ENCODE measurements around the gene ARHGAP26. TPM values are rescaled to one million over a fixed set of nuclear protein-coding genes. Genes with fewer than 3 reads are reported as not detected.

Gene ARHGAP26
- total RNA-seq, 1 experiment from 2014 or later, result 79.8 TPM

GRCh38 chr5:143222287-143223231, 452.4 kb downstream of the ARHGAP26 start:
- no TSS peak for BruUV-seq (replicated peaks)
- DNase-seq, result no peak
- Mint-ChIP-seq H3K4me3 (ENCODE audit: unreplicated experiment) (no peak overlapping the region), H3K9me3 (ENCODE audit: unreplicated experiment) (no peaks in the 10 kb centered on the region), H3K27me3 (ENCODE audit: insufficient read depth, unreplicated experiment) (no peaks in the 10 kb centered on the region), H3K4me1 (ENCODE audit: low read depth, unreplicated experiment) (peaks cover 6% of the 10 kb centered on the region), H3K27ac (ENCODE audit: unreplicated experiment) (no peak overlapping the region), H3K36me3 (ENCODE audit: insufficient read depth, unreplicated experiment) (peaks cover 35% of the 10 kb centered on the region)
- Histone ChIP-seq H3K27me3 (replicated peaks; ENCODE audit: control insufficient read depth, insufficient read depth, low read length) (no peaks in the 10 kb centered on the region), H3K36me3 (ENCODE audit: control insufficient read depth, insufficient read depth, low read length) (no peaks in the 10 kb centered on the region), H3K4me3 (ENCODE audit: low read depth, low read length) (no peak overlapping the region), H3K9me3 (no peaks in the 10 kb centered on the region), H3K4me1 (peaks cover 15% of the 10 kb centered on the region)
- ChIA-PET POLR2A (no interaction called here), CTCF (no interaction called here)
- intact Hi-C loops (cut with micrococcal nuclease; ENCODE audit: unreplicated experiment), result no loop called here
- TF ChIP-seq, protein P1, sequence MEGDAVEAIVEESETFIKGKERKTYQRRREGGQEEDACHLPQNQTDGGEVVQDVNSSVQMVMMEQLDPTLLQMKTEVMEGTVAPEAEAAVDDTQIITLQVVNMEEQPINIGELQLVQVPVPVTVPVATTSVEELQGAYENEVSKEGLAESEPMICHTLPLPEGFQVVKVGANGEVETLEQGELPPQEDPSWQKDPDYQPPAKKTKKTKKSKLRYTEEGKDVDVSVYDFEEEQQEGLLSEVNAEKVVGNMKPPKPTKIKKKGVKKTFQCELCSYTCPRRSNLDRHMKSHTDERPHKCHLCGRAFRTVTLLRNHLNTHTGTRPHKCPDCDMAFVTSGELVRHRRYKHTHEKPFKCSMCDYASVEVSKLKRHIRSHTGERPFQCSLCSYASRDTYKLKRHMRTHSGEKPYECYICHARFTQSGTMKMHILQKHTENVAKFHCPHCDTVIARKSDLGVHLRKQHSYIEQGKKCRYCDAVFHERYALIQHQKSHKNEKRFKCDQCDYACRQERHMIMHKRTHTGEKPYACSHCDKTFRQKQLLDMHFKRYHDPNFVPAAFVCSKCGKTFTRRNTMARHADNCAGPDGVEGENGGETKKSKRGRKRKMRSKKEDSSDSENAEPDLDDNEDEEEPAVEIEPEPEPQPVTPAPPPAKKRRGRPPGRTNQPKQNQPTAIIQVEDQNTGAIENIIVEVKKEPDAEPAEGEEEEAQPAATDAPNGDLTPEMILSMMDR (IDR thresholded peaks at IDR 0.05; ENCODE audit: insufficient read depth in 1 of 2, low read depth in 1 of 2, low read length in 1 of 2, severe bottlenecking in 1 of 2, unreplicated experiment in 1 of 2), result no peak

- H3K27me3 ChIP-seq (replicated peaks; ENCODE audit: control insufficient read depth, insufficient read depth, low read length), result no peaks in the 10 kb centered on the region
- CTCF ChIA-PET, result no interaction called here
- no peaks in the 10 kb centered on the region for H3K9me3 ChIP-seq
- POLR2A ChIA-PET, result no interaction called here
- H3K4me3 ChIP-seq (ENCODE audit: low read depth, low read length), result no peak overlapping the region
- no peaks in the 10 kb centered on the region for H3K36me3 ChIP-seq (ENCODE audit: control insufficient read depth, insufficient read depth, low read length)
- no peak overlapping the region for H3K4me3 Mint-ChIP-seq (ENCODE audit: unreplicated experiment)
- no peak for DNase-seq
- H3K27me3 Mint-ChIP-seq (ENCODE audit: insufficient read depth, unreplicated experiment), result no peaks in the 10 kb centered on the region
- TF ChIP-seq, protein P1 (IDR thresholded peaks at IDR 0.05; ENCODE audit: insufficient read depth in 1 of 2, low read depth in 1 of 2, low read length in 1 of 2, severe bottlenecking in 1 of 2, unreplicated experiment in 1 of 2), result no peak
- BruUV-seq (replicated peaks), result no TSS peak
- peaks cover 23% of the 10 kb centered on the region for H3K36me3 Mint-ChIP-seq (ENCODE audit: insufficient read depth, unreplicated experiment)
- H3K4me1 ChIP-seq, result no peaks in the 10 kb centered on the region
- H3K27ac Mint-ChIP-seq (ENCODE audit: unreplicated experiment), result no peak overlapping the region
- intact Hi-C loops (cut with micrococcal nuclease; ENCODE audit: unreplicated experiment), result no loop called here
- H3K9me3 Mint-ChIP-seq (ENCODE audit: unreplicated experiment), result no peaks in the 10 kb centered on the region
- no peaks in the 10 kb centered on the region for H3K4me1 Mint-ChIP-seq (ENCODE audit: low read depth, unreplicated experiment)
These were observed 454.5 kb downstream of the ARHGAP26 start for GRCh38 chr5:143224672-143225071.

- DNase-seq, result no peak
- Mint-ChIP-seq H3K27ac (ENCODE audit: unreplicated experiment) (no peak overlapping the region), H3K4me1 (ENCODE audit: low read depth, unreplicated experiment) (no peaks in the 10 kb centered on the region), H3K4me3 (ENCODE audit: unreplicated experiment) (no peak overlapping the region), H3K9me3 (ENCODE audit: unreplicated experiment) (no peaks in the 10 kb centered on the region), H3K36me3 (ENCODE audit: insufficient read depth, unreplicated experiment) (peaks cover 23% of the 10 kb centered on the region), H3K27me3 (ENCODE audit: insufficient read depth, unreplicated experiment) (no peaks in the 10 kb centered on the region)
- Histone ChIP-seq H3K27me3 (replicated peaks; ENCODE audit: control insufficient read depth, insufficient read depth, low read length) (no peaks in the 10 kb centered on the region), H3K4me1 (no peaks in the 10 kb centered on the region), H3K9me3 (no peaks in the 10 kb centered on the region), H3K4me3 (ENCODE audit: low read depth, low read length) (no peak overlapping the region), H3K36me3 (ENCODE audit: control insufficient read depth, insufficient read depth, low read length) (no peaks in the 10 kb centered on the region)
- no TSS peak for BruUV-seq (replicated peaks)
- intact Hi-C loops (cut with micrococcal nuclease; ENCODE audit: unreplicated experiment), result no loop called here
- ChIA-PET POLR2A (no interaction called here), CTCF (no interaction called here)
- TF ChIP-seq, protein P1 (IDR thresholded peaks at IDR 0.05; ENCODE audit: insufficient read depth in 1 of 2, low read depth in 1 of 2, low read length in 1 of 2, severe bottlenecking in 1 of 2, unreplicated experiment in 1 of 2), result no peak
These were observed 455.3 kb downstream of the ARHGAP26 start for GRCh38 chr5:143225511-143225910.
